ENCODE data around the gene PGM1.

GRCh38 chr1:63674865-63675419, 81.7 kb downstream of the PGM1 start:
- TF ChIP-seq CTCF (conservative IDR thresholded peaks at IDR 0.05) (no peak), EZH2 (IDR thresholded peaks at IDR 0.05; ENCODE audit: low read depth) (no peak)
